ENCODE data around the gene ADAM11.

- TF ChIP-seq ZNF274 (IDR thresholded peaks at IDR 0.05; ENCODE audit: low read depth, low read length) = no peak
- no peak for TF ChIP-seq YY1 (IDR thresholded peaks at IDR 0.05; ENCODE audit: insufficient read depth, insufficient read length)
Measured at GRCh38 chr17:44772308-44773045, 13.7 kb downstream of the ADAM11 start.
